ENCODE measurements around the gene SSMEM1.
"Not testable (repeated sequence)": the region's sequence is repeated elsewhere in the genome, so short reads cannot be mapped to it uniquely, and the experiment has no call there.

DNA sequence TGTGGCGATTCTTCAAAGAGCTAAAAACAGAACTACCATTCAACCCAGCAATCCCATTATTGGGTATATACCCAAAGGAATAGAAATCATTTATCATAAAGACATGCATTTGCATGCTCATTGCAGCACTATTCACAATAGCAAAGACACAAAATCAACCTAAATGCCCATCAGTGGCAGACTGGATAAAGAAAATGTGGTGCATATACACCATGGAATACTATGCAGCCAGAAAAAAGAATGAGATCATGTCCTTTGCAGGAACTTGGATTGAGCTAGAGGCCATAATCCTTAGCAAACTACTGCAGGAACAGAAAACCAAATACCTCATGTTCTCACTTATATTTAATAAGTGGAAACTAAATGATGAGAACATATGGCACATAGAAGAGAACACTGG lies 38.8 kb downstream of the SSMEM1 start:
- TF ChIP-seq, protein P1, sequence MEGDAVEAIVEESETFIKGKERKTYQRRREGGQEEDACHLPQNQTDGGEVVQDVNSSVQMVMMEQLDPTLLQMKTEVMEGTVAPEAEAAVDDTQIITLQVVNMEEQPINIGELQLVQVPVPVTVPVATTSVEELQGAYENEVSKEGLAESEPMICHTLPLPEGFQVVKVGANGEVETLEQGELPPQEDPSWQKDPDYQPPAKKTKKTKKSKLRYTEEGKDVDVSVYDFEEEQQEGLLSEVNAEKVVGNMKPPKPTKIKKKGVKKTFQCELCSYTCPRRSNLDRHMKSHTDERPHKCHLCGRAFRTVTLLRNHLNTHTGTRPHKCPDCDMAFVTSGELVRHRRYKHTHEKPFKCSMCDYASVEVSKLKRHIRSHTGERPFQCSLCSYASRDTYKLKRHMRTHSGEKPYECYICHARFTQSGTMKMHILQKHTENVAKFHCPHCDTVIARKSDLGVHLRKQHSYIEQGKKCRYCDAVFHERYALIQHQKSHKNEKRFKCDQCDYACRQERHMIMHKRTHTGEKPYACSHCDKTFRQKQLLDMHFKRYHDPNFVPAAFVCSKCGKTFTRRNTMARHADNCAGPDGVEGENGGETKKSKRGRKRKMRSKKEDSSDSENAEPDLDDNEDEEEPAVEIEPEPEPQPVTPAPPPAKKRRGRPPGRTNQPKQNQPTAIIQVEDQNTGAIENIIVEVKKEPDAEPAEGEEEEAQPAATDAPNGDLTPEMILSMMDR (IDR thresholded peaks at IDR 0.05): not testable (repeated sequence)
- TF ChIP-seq POLR2A (IDR thresholded peaks at IDR 0.05): not testable (repeated sequence)
